WTC11 (cell line): ENCODE measurements around the gene COL10A1. TPM values are rescaled to one million over a fixed set of nuclear protein-coding genes. Genes with fewer than 3 reads are reported as not detected.
A peak's percentile ranks its signal among the peaks of the same experiment; 100 is the strongest.

Experiments used
- ATAC-seq: fragments of 200-7000 bp; cut with Tn5 transposase; 2 replicates; pipeline ENCODE4 v1.10.0; 2021; ENCODE audit warnings: mild to moderate bottlenecking, moderate library complexity
- CTCF ChIA-PET: fragments of 300-600 bp; sonication (Branson Sonifier 250); formaldehyde crosslinking; loops from one replicate; lab custom pipeline; 2021; ENCODE audit warnings: antibody characterized with exemption; lab: Charles Lee
- POLR2A ChIA-PET: fragments of 350-600 bp; sonication (Branson Sonifier 250); formaldehyde crosslinking; loops from one replicate; lab custom pipeline; 2021; ENCODE audit warnings: antibody characterized with exemption; lab: Charles Lee
- DNase-seq: peaks from one replicate; pipeline ENCODE4 v3.0.0; 2021; ENCODE audit warnings: low spot score
- H3K27ac Mint-ChIP-seq: 2 replicates; pipeline ENCODE4 v1.8.0; 2021; ENCODE audit warnings: mixed read lengths
- H3K27me3 Mint-ChIP-seq: 2 replicates; pipeline ENCODE4 v1.8.0; 2021; ENCODE audit warnings: low read depth, mild to moderate bottlenecking, moderate library complexity, mixed read lengths
- H3K36me3 Mint-ChIP-seq: 2 replicates; pipeline ENCODE4 v1.8.0; 2021; ENCODE audit warnings: mixed read lengths
- H3K4me1 Mint-ChIP-seq: 2 replicates; pipeline ENCODE4 v1.8.0; 2022; ENCODE audit warnings: mixed read lengths
- H3K4me3 Mint-ChIP-seq: 2 replicates; pipeline ENCODE4 v1.8.0; 2021; ENCODE audit warnings: mild to moderate bottlenecking, moderate library complexity, mixed read lengths
- H3K9me3 Mint-ChIP-seq: 2 replicates; pipeline ENCODE4 v1.8.0; 2021; ENCODE audit warnings: mixed read lengths
- ATF2 ChIP-seq: sonication (generic); formaldehyde crosslinking; IDR thresholded peaks from 2 replicates; pipeline ENCODE4 v1.8.1; 2022; ENCODE audit warnings: low read depth, missing genetic modification reagents, borderline replicate concordance
- ATF3 ChIP-seq: sonication (generic); formaldehyde crosslinking; conservative IDR thresholded peaks from 2 replicates; pipeline ENCODE4 v1.8.1; 2022; ENCODE audit warnings: mild to moderate bottlenecking, missing genetic modification reagents
- ATF6 ChIP-seq: sonication (generic); formaldehyde crosslinking; IDR thresholded peaks from 2 replicates; pipeline ENCODE4 v1.8.1; 2023; ENCODE audit warnings: mild to moderate bottlenecking, missing genetic modification reagents
- CDX4 ChIP-seq: fragments of 250-450 bp; sonication (Bioruptor Pico); IDR thresholded peaks from 2 replicates; pipeline ENCODE4 v1.9.0; 2021; ENCODE audit warnings: moderate library complexity, mild to moderate bottlenecking, inconsistent platforms, borderline replicate concordance
- E2F1 ChIP-seq: sonication (generic); formaldehyde crosslinking; IDR thresholded peaks from 2 replicates; pipeline ENCODE4 v1.8.0; 2022; ENCODE audit warnings: mild to moderate bottlenecking, missing genetic modification reagents
- EMX1 ChIP-seq: fragments of 250-450 bp; sonication (Bioruptor Pico); IDR thresholded peaks from 2 replicates; pipeline ENCODE4 v1.8.0; 2021; ENCODE audit warnings: mild to moderate bottlenecking
- ESRRA ChIP-seq: sonication (generic); formaldehyde crosslinking; IDR thresholded peaks from 2 replicates; pipeline ENCODE4 v1.8.1; 2022; ENCODE audit warnings: mild to moderate bottlenecking, missing genetic modification reagents, borderline replicate concordance
- FOXJ3 ChIP-seq: sonication (generic); formaldehyde crosslinking; IDR thresholded peaks from 2 replicates; pipeline ENCODE4 v1.9.0; 2021; ENCODE audit warnings: missing genetic modification reagents, mild to moderate bottlenecking, borderline replicate concordance
- JAZF1 ChIP-seq: fragments of 250-450 bp; sonication (Bioruptor Pico); IDR thresholded peaks from 2 replicates; pipeline ENCODE4 v1.9.0; 2021; ENCODE audit warnings: moderate library complexity, mild to moderate bottlenecking, inconsistent platforms
- MYBL2 ChIP-seq: sonication (generic); formaldehyde crosslinking; IDR thresholded peaks from 2 replicates; pipeline ENCODE4 v1.8.1; 2023; ENCODE audit warnings: mild to moderate bottlenecking, moderate library complexity, missing genetic modification reagents
- NFE2L1 ChIP-seq: sonication (generic); formaldehyde crosslinking; IDR thresholded peaks from 2 replicates; pipeline ENCODE4 v1.8.1; 2023; ENCODE audit warnings: missing genetic modification reagents
- SP1 ChIP-seq: sonication (generic); formaldehyde crosslinking; conservative IDR thresholded peaks from 2 replicates; pipeline ENCODE4 v1.8.1; 2022; ENCODE audit warnings: missing genetic modification reagents
- STAT6 ChIP-seq: sonication (generic); formaldehyde crosslinking; conservative IDR thresholded peaks from 2 replicates; pipeline ENCODE4 v1.8.1; 2023; ENCODE audit warnings: mild to moderate bottlenecking, low read depth, missing genetic modification reagents, moderate library complexity
- TCF7 ChIP-seq: sonication (generic); formaldehyde crosslinking; IDR thresholded peaks from 2 replicates; pipeline ENCODE4 v1.8.0; 2022; ENCODE audit warnings: mild to moderate bottlenecking, low read depth, missing genetic modification reagents, moderate library complexity
- TEAD4 ChIP-seq: sonication (generic); formaldehyde crosslinking; IDR thresholded peaks from 2 replicates; pipeline ENCODE4 v1.8.0; 2022; ENCODE audit warnings: mild to moderate bottlenecking, missing genetic modification reagents
- USF1 ChIP-seq: sonication (generic); formaldehyde crosslinking; IDR thresholded peaks from 2 replicates; pipeline ENCODE4 v1.8.0; 2022; ENCODE audit warnings: mild to moderate bottlenecking, missing genetic modification reagents
- ZBTB21 ChIP-seq: sonication (generic); formaldehyde crosslinking; IDR thresholded peaks from 2 replicates; pipeline ENCODE4 v1.8.1; 2023; ENCODE audit warnings: mild to moderate bottlenecking, missing genetic modification reagents, borderline replicate concordance
- ZMAT4 ChIP-seq: fragments of 250-450 bp; sonication (Bioruptor Pico); IDR thresholded peaks from 2 replicates; pipeline ENCODE4 v1.9.0; 2021; ENCODE audit warnings: mild to moderate bottlenecking
- total RNA-seq: library from RNA; stranded (reverse); gene quantifications from 3 replicates; pipeline ENCODE4 v1.2.3, GENCODE V29; 2021

The COL10A1 gene
- total RNA-seq, 1 experiment from 2014 or later: not detected

GRCh38 chr6:116100419-116101301 is 25.3 kb downstream of the COL10A1 start, which contains the start of gene NT5DC1 (continued):
- TF ChIP-seq ATF6 (CRISPR knock-in tag) (no peak), JAZF1 (CRISPR knock-in tag) (no peak), TEAD4 (CRISPR knock-in tag) (no peak), EMX1 (CRISPR knock-in tag) (no peak)

GRCh38 chr6:116099036-116099435 is 26.9 kb downstream of the COL10A1 start:
- peaks cover 9% of the 10 kb centered on the region for H3K27me3 Mint-ChIP-seq
- H3K36me3 Mint-ChIP-seq: peaks cover 26% of the 10 kb centered on the region
- H3K9me3 Mint-ChIP-seq: peaks cover 26% of the 10 kb centered on the region
- ChIA-PET POLR2A (no interaction called here), CTCF (no interaction called here)
- no peak overlapping the region for H3K27ac Mint-ChIP-seq
- peak overlapping the region; percentile 91 for H3K4me3 Mint-ChIP-seq
- DNase-seq (no peak), ATAC-seq (no peak)
- TF ChIP-seq TCF7 (CRISPR knock-in tag): no peak
- no peak for TF ChIP-seq NFE2L1 (CRISPR knock-in tag)
- no peak for TF ChIP-seq ATF2 (CRISPR knock-in tag)
- no peak for TF ChIP-seq E2F1 (CRISPR knock-in tag)
- TF ChIP-seq STAT6: no peak
- TF ChIP-seq ZMAT4: no peak
- no peak for TF ChIP-seq CDX4 (CRISPR knock-in tag)
- no peak for TF ChIP-seq FOXJ3
- no peak for TF ChIP-seq USF1 (CRISPR knock-in tag)
- TF ChIP-seq MYBL2 (CRISPR knock-in tag): no peak
- no peak for TF ChIP-seq ATF3
- TF ChIP-seq ESRRA: no peak
- TF ChIP-seq ZBTB21 (CRISPR knock-in tag): no peak
- TF ChIP-seq SP1 (CRISPR knock-in tag): no peak
- peaks cover 41% of the 10 kb centered on the region for H3K4me1 Mint-ChIP-seq
